Calu3 (cell line): ENCODE data around the gene ZSWIM3. TPM values are rescaled to one million over a fixed set of nuclear protein-coding genes. Genes with fewer than 3 reads are reported as not detected.

ENCODE experiments used
- BruUV-seq: library from RNA; stranded (reverse); fragments of 400-500 nt; replicated peaks from 2 replicates; lab custom pipeline; 2021; lab: Mats Ljungman, UMichigan
- CTCF ChIA-PET: fragments of 300-600 bp; sonication (Branson Sonifier 250); formaldehyde crosslinking; loops from one replicate; lab custom pipeline; 2022; ENCODE audit warnings: antibody characterized with exemption; lab: Charles Lee
- DNase-seq: peaks from one replicate; pipeline ENCODE4 v3.0.0; 2022
- H3K27ac Mint-ChIP-seq: one replicate; pipeline ENCODE4 v1.8.0; 2022; ENCODE audit warnings: mixed read lengths; ENCODE audit not compliant: unreplicated experiment
- H3K27me3 Mint-ChIP-seq: one replicate; pipeline ENCODE4 v1.8.0; 2022; ENCODE audit warnings: mixed read lengths; ENCODE audit not compliant: unreplicated experiment
- H3K36me3 Mint-ChIP-seq: one replicate; pipeline ENCODE4 v1.8.0; 2022; ENCODE audit warnings: mild to moderate bottlenecking, moderate library complexity, mixed read lengths; ENCODE audit not compliant: insufficient read depth, unreplicated experiment
- H3K4me1 Mint-ChIP-seq: one replicate; pipeline ENCODE4 v1.8.0; 2022; ENCODE audit warnings: mild to moderate bottlenecking, low read depth, mixed read lengths; ENCODE audit not compliant: unreplicated experiment
- H3K4me3 Mint-ChIP-seq: one replicate; pipeline ENCODE4 v1.8.0; 2022; ENCODE audit warnings: mild to moderate bottlenecking, low read depth, moderate library complexity, mixed read lengths; ENCODE audit not compliant: unreplicated experiment
- H3K9me3 Mint-ChIP-seq: one replicate; pipeline ENCODE4 v1.8.0; 2022; ENCODE audit warnings: low read depth, mixed read lengths; ENCODE audit not compliant: unreplicated experiment
- CTCF ChIP-seq: fragments of 200-600 bp; IDR thresholded peaks from one replicate; pipeline ENCODE4 v1.8.0; 2022; ENCODE audit warnings: antibody characterized with exemption; ENCODE audit not compliant: unreplicated experiment
- intact Hi-C: fragments of 100-400 bp; cut with micrococcal nuclease; formaldehyde crosslinking; loops from one replicate; pipeline ENCODE4 v1.10.0; 2022; ENCODE audit not compliant: unreplicated experiment
- total RNA-seq: library from RNA; stranded (reverse); gene quantifications from 2 replicates; pipeline ENCODE4 v1.2.3, GENCODE V29; 2022

The ZSWIM3 gene
- total RNA-seq, 1 experiment from 2014 or later = 5.2 TPM

- H3K27me3 Mint-ChIP-seq = peaks cover 22% of the 10 kb centered on the region
- DNase-seq = peak; percentile 55
- H3K9me3 Mint-ChIP-seq = no peaks in the 10 kb centered on the region
- peak overlapping the region; percentile 35 for H3K4me3 Mint-ChIP-seq
- H3K4me1 Mint-ChIP-seq = peaks cover 53% of the 10 kb centered on the region
- CTCF ChIA-PET = interaction anchor here (0.8 to 1.0 kb wide), 3 partner anchors 29 to 381 kb away, joined by 3 read pairs; no protein-coding TSS in a partner anchor
- intact Hi-C loops = no loop called here
- peak overlapping the region; percentile 86 for H3K27ac Mint-ChIP-seq
- no TSS peak for BruUV-seq
- peaks cover 47% of the 10 kb centered on the region for H3K36me3 Mint-ChIP-seq
- TF ChIP-seq CTCF = no peak
These were observed 39.8 kb upstream of the ZSWIM3 start for GRCh38 chr20:45817376-45818194.

- no TSS peak for BruUV-seq
- H3K9me3 Mint-ChIP-seq = no peaks in the 10 kb centered on the region
- peak overlapping the region; percentile 86 for H3K27ac Mint-ChIP-seq
- intact Hi-C loops = no loop called here
- H3K27me3 Mint-ChIP-seq = peaks cover 28% of the 10 kb centered on the region
- CTCF ChIA-PET = interaction anchor here (0.8 to 1.0 kb wide), 3 partner anchors 29 to 382 kb away, joined by 3 read pairs; no protein-coding TSS in a partner anchor
- no peak for DNase-seq
- H3K36me3 Mint-ChIP-seq = peaks cover 45% of the 10 kb centered on the region
- H3K4me3 Mint-ChIP-seq = peak overlapping the region; percentile 35
- H3K4me1 Mint-ChIP-seq = peaks cover 53% of the 10 kb centered on the region
- no peak for TF ChIP-seq CTCF
These were observed 39.2 kb upstream of the ZSWIM3 start for GRCh38 chr20:45818239-45818638.

- DNase-seq = no peak
- Mint-ChIP-seq H3K27ac (no peak overlapping the region), H3K4me3 (no peak overlapping the region), H3K9me3 (no peaks in the 10 kb centered on the region), H3K36me3 (peaks cover 39% of the 10 kb centered on the region), H3K27me3 (peaks cover 40% of the 10 kb centered on the region), H3K4me1 (peaks cover 58% of the 10 kb centered on the region)
- no peak for TF ChIP-seq CTCF
- intact Hi-C loops = no loop called here
- no TSS peak for BruUV-seq
- CTCF ChIA-PET = interaction anchor here (0.6 kb wide), 1 partner anchor 107 kb away, joined by 3 read pairs; no protein-coding TSS in a partner anchor
These were observed 37.9 kb upstream of the ZSWIM3 start for GRCh38 chr20:45819466-45819865.

GRCh38 chr20:45821947-45822346 lies 35.5 kb upstream of the ZSWIM3 start:
- Mint-ChIP-seq H3K9me3 (no peaks in the 10 kb centered on the region), H3K4me1 (peaks cover 48% of the 10 kb centered on the region), H3K36me3 (peaks cover 25% of the 10 kb centered on the region), H3K27me3 (peaks cover 50% of the 10 kb centered on the region), H3K4me3 (no peak overlapping the region), H3K27ac (no peak overlapping the region)
- TF ChIP-seq CTCF = no peak
- no peak for DNase-seq
- CTCF ChIA-PET = interaction anchor here (1.2 to 1.5 kb wide), 2 partner anchors 43 to 112 kb away, joined by 3 to 4 read pairs; no protein-coding TSS in a partner anchor
- no TSS peak for BruUV-seq
- intact Hi-C loops = no loop called here
